HepG2 (cell line): ENCODE results near the gene COL4A3. TPM values are rescaled to one million over a fixed set of nuclear protein-coding genes. Genes with fewer than 3 reads are reported as not detected.

Experiments used
- ATAC-seq: fragments of 200-7000 bp; cut with Tn5 transposase; 3 replicates; pipeline ENCODE4 v1.9.1; 2020; ENCODE audit warnings: mild to moderate bottlenecking, moderate library complexity
- BruUV-seq: library from RNA; stranded (reverse); fragments of 400-500 nt; replicated peaks from 2 replicates; lab custom pipeline; 2021; lab: Mats Ljungman, UMichigan
- CTCF ChIA-PET: fragments of 300-600 bp; formaldehyde crosslinking; extraction: SDS; loops from one replicate; lab custom pipeline; 2021; ENCODE audit warnings: low total read pairs, inconsistent platforms, low intra/inter-chr PET ratio; lab: Yijun Ruan, JAX
- POLR2A ChIA-PET: fragments of 350-600 bp; sonication (Branson Sonifier 250); formaldehyde crosslinking; loops from one replicate; lab custom pipeline; 2020; ENCODE audit warnings: antibody characterized with exemption, inconsistent platforms; lab: Yijun Ruan, JAX
- DNase-seq: peaks from one replicate; pipeline ENCODE4 v3.0.0-alpha.2; 2015; ENCODE audit warnings: low spot score
- FAIRE-seq: peaks from 3 replicates; lab custom pipeline; 2011; peaks lifted over from hg19 to GRCh38; lab: Jason Lieb, UNC
- H2AFZ ChIP-seq: one replicate; pipeline ENCODE4 v1.6.1; 2011; ENCODE audit warnings: low read length, inconsistent platforms
- H3K27ac ChIP-seq: fragments of 300-600 bp; 3 replicates; pipeline ENCODE4 v1.8.0; 2011; ENCODE audit warnings: mixed run types, mild to moderate bottlenecking, mixed read lengths, low read length, inconsistent platforms; ENCODE audit not compliant: insufficient read depth; ENCODE audit errors: extremely low read length
- H3K27me3 ChIP-seq, 2 experiments: fragments of 200-600 bp in 1 of 2; 2 replicates in 1 of 2; 3 replicates in 1 of 2; pipeline versions ENCODE4 v1.6.0 to v1.8.0; 2011; ENCODE audit warnings: low read length in 2 of 2, mild to moderate bottlenecking in 2 of 2, moderate library complexity in 2 of 2, inconsistent platforms in 1 of 2; ENCODE audit not compliant: insufficient read depth in 2 of 2, control insufficient read depth in 1 of 2
- H3K36me3 ChIP-seq, 2 experiments: fragments of 200-600 bp in 1 of 2; replicated peaks in 1 of 2; 2 replicates in 1 of 2; 3 replicates in 1 of 2; pipeline versions ENCODE4 v1.5.1 to v1.8.0; 2011; ENCODE audit warnings: low read length in 2 of 2, inconsistent platforms in 1 of 2; ENCODE audit not compliant: insufficient read depth in 2 of 2, control insufficient read depth in 1 of 2
- H3K4me1 ChIP-seq: 2 replicates; pipeline ENCODE4 v1.5.1; 2012; ENCODE audit warnings: low read length, inconsistent platforms; ENCODE audit not compliant: insufficient read depth
- H3K4me2 ChIP-seq: 2 replicates; pipeline ENCODE4 v1.6.0; 2011; ENCODE audit warnings: low read depth, low read length, inconsistent platforms
- H3K4me3 ChIP-seq, 3 experiments: fragments of 200-600 bp in 1 of 3; sonication (generic), shearing (Covaris generic) in 1 of 3; replicated peaks in 1 of 3; 2 replicates each; pipeline ENCODE4 v1.5.1; 2011 to 2016; ENCODE audit warnings: low read length in 3 of 3, inconsistent platforms in 2 of 3, low read depth in 2 of 3, mild to moderate bottlenecking in 2 of 3, control low read depth in 1 of 3, mixed read lengths in 1 of 3; ENCODE audit not compliant: insufficient read depth in 1 of 3
- H3K79me2 ChIP-seq: one replicate; pipeline ENCODE4 v1.6.1; 2011; ENCODE audit warnings: low read length, inconsistent platforms; ENCODE audit not compliant: insufficient read depth
- H3K9ac ChIP-seq: 2 replicates; pipeline ENCODE4 v1.6.0; 2011; ENCODE audit warnings: mild to moderate bottlenecking, low read depth, low read length, inconsistent platforms; ENCODE audit not compliant: insufficient read depth
- H3K9me3 ChIP-seq: 2 replicates; pipeline ENCODE4 v1.5.1; 2012; ENCODE audit warnings: mild to moderate bottlenecking, low read length
- H4K20me1 ChIP-seq: 2 replicates; pipeline ENCODE4 v1.6.0; 2011; ENCODE audit warnings: inconsistent platforms, mild to moderate bottlenecking, low read length, moderate library complexity; ENCODE audit not compliant: insufficient read depth
- CHD2 ChIP-seq: IDR thresholded peaks from 2 replicates; pipeline ENCODE4 v1.6.1; 2011; ENCODE audit warnings: low read depth, low read length, improper control_type of control experiment
- CREBL2 ChIP-seq: sonication (generic); formaldehyde crosslinking; IDR thresholded peaks from 2 replicates; pipeline ENCODE4 v1.8.1; 2023; ENCODE audit warnings: missing genetic modification reagents, mild to moderate bottlenecking, borderline replicate concordance
- ETV6 ChIP-seq: sonication (generic); formaldehyde crosslinking; conservative IDR thresholded peaks from 2 replicates; pipeline ENCODE4 v1.4.0; 2020; ENCODE audit warnings: missing genetic modification reagents
- GABPA ChIP-seq, 2 experiments: IDR thresholded peaks; 2 replicates each; pipeline ENCODE4 v1.6.1; 2011 to 2016; ENCODE audit warnings: low read depth in 2 of 2, low read length in 1 of 2, missing biosample characterization in 1 of 2, missing genetic modification characterization in 1 of 2
- JUN ChIP-seq: sonication (generic); formaldehyde crosslinking; IDR thresholded peaks from 2 replicates; pipeline ENCODE4 v1.4.0; 2020; ENCODE audit warnings: mild to moderate bottlenecking, missing genetic modification reagents
- MAFF ChIP-seq: IDR thresholded peaks from 2 replicates; pipeline ENCODE4 v1.6.1; 2011; ENCODE audit warnings: low read depth, low read length, improper control_type of control experiment
- MAFK ChIP-seq, 2 experiments: IDR thresholded peaks in 1 of 2; conservative IDR thresholded peaks in 1 of 2; 2 replicates each; pipeline ENCODE4 v1.6.1; 2011; ENCODE audit warnings: improper control_type of control experiment in 2 of 2, low read length in 2 of 2
- MBNL3 ChIP-seq: fragments of 250-450 bp; sonication (Bioruptor Pico); conservative IDR thresholded peaks from 2 replicates; pipeline ENCODE4 v1.8.0; 2022; ENCODE audit warnings: mild to moderate bottlenecking, inconsistent platforms
- NFE2L2 ChIP-seq: fragments of 150-350 bp; IDR thresholded peaks from 2 replicates; pipeline ENCODE4 v1.6.1; 2014; ENCODE audit warnings: low read length
- REPIN1 ChIP-seq: sonication (generic); formaldehyde crosslinking; IDR thresholded peaks from 2 replicates; pipeline ENCODE4 v1.8.0; 2022; ENCODE audit warnings: missing genetic modification reagents, low read depth, mild to moderate bottlenecking, borderline replicate concordance
- ZNF24 ChIP-seq: fragments of 450-650 bp; IDR thresholded peaks from 2 replicates; pipeline ENCODE4 v1.6.1; 2017; ENCODE audit warnings: antibody characterized with exemption, mild to moderate bottlenecking
- ZNF770 ChIP-seq: sonication (generic); formaldehyde crosslinking; IDR thresholded peaks from 2 replicates; pipeline ENCODE4 v1.5.0; 2020; ENCODE audit warnings: mild to moderate bottlenecking, missing genetic modification reagents
- WGBS: methylation state at CpG from one replicate; pipeline ENCODE4 v1.1.6; 2017; ENCODE audit warnings: low lambda C conversion rate; 5-methylcytosine and 5-hydroxymethylcytosine counted together
- in situ Hi-C: cut with HindIII; loops from 2 replicates; pipeline ENCODE4 v1.10.0; 2017; ENCODE audit warnings: low pct_unique_long_range_greater_than_20kb; ENCODE audit not compliant: extremely low pct_ligation_motif_present
- intact Hi-C: fragments of 100-400 bp; cut with micrococcal nuclease; formaldehyde crosslinking; loops from one replicate; pipeline ENCODE4 v1.10.0; 2022; ENCODE audit not compliant: unreplicated experiment
- polyA plus RNA-seq, 8 experiments: library from polyadenylated mRNA; depleted of rRNA in 3 of 8; stranded (reverse) in 7 of 8; unstranded in 1 of 8; fragments of >200 nt; fragmentation: Illumina TruSeq in 4 of 8; extraction: Trizol in 4 of 8; gene quantifications; 2 replicates each; pipeline versions ENCODE4 v1.2.1 to v1.2.3, GENCODE V29; 2011 to 2016; ENCODE audit warnings: low read depth in 4 of 8, missing spikeins in 1 of 8, mixed read lengths in 1 of 8; ENCODE audit not compliant: insufficient read depth in 1 of 8
- total RNA-seq, 5 experiments: library from RNA; depleted of rRNA; stranded (reverse); fragments of >200 nt; fragmentation: Illumina TruSeq; extraction: Trizol; gene quantifications; 2 replicates each; pipeline ENCODE4 v1.2.3, GENCODE V29; 2016; ENCODE audit warnings: low read depth in 1 of 5

The COL4A3 gene
- total and polyA plus RNA-seq, 2 of the 13 experiments (the other 11 are each of a cell fraction or from before 2014, with no cell fraction given): 0.02 TPM; not detected in 1

GRCh38 chr2:227191367-227191766, 26.9 kb downstream of the COL4A3 start:
- CTCF ChIA-PET: no interaction called here

GRCh38 chr2:227192491-227192890, 28.1 kb downstream of the COL4A3 start:
- Histone ChIP-seq H3K36me3 (no peaks in the 10 kb centered on the region), H3K4me3 (no peak overlapping the region), H3K9me3 (no peaks in the 10 kb centered on the region), H3K27me3 (no peaks in the 10 kb centered on the region), H3K4me1 (no peaks in the 10 kb centered on the region), H4K20me1 (no peaks in the 10 kb centered on the region), H3K79me2 (no peaks in the 10 kb centered on the region), H3K9ac (no peak overlapping the region), H3K4me2 (no peak overlapping the region), H2AFZ (no peak overlapping the region), H3K27ac (no peak overlapping the region)
- FAIRE-seq (no peak), ATAC-seq (no peak), DNase-seq (no peak)
- TF ChIP-seq GABPA (IDR thresholded peaks at IDR 0.05; ENCODE audit: low read depth, low read length) (no peak), GABPA (CRISPR knock-in tag; IDR thresholded peaks at IDR 0.05; ENCODE audit: low read depth) (no peak), JUN (CRISPR knock-in tag) (no peak), ETV6 (no peak), ZNF24 (no peak), REPIN1 (CRISPR knock-in tag) (no peak), MBNL3 (CRISPR knock-in tag) (no peak), ZNF770 (CRISPR knock-in tag) (no peak)
- no TSS peak for BruUV-seq
- intact Hi-C loops: no loop called here
- ChIA-PET CTCF (no interaction called here), POLR2A (no interaction called here)
- 57% methylated on average over 3 of the region's 3 CpGs for WGBS
- in situ Hi-C loops: no loop called here

More at GRCh38 chr2:227191367-227191766, 26.9 kb downstream of the COL4A3 start:
- H3K79me2 ChIP-seq: no peaks in the 10 kb centered on the region
- 16% methylated on average over 3 of the region's 3 CpGs for WGBS
- TF ChIP-seq CREBL2 (CRISPR knock-in tag) (no peak), CHD2 (no peak), MAFK (conservative IDR thresholded peaks at IDR 0.05 in 1 of 2, IDR thresholded peaks at IDR 0.05 in 1 of 2; ENCODE audit: low read length in 2 of 2) (peak; percentile 85 to 87), MAFF (peak; percentile 74), NFE2L2 (peak; percentile 96)
- TF ChIP-seq, all 625 proteins: peak for 3
- intact Hi-C loops: no loop called here
- no peak overlapping the region for H3K27ac ChIP-seq
- no peak for FAIRE-seq
- H3K9ac ChIP-seq: no peak overlapping the region
- no peak overlapping the region for H3K4me2 ChIP-seq
- H3K4me1 ChIP-seq: no peaks in the 10 kb centered on the region
- no peak for ATAC-seq
- no peaks in the 10 kb centered on the region for H3K9me3 ChIP-seq
- no peaks in the 10 kb centered on the region for H3K27me3 ChIP-seq
- POLR2A ChIA-PET: no interaction called here
- H4K20me1 ChIP-seq: no peaks in the 10 kb centered on the region
- H3K4me3 ChIP-seq: no peak overlapping the region
- H3K36me3 ChIP-seq: no peaks in the 10 kb centered on the region
- no peak overlapping the region for H2AFZ ChIP-seq
- in situ Hi-C loops: no loop called here
- peak; percentile 14 for DNase-seq
- no TSS peak for BruUV-seq
